C4-2B (cell line): Measurements from ENCODE around the gene FOXO6.

Experiments used
- CTCF ChIP-seq: fragments of 450-650 bp; conservative IDR thresholded peaks from 2 replicates; pipeline ENCODE4 v1.5.1; 2017; ENCODE audit warnings: mild to moderate bottlenecking
- ZFX ChIP-seq: fragments of 450-650 bp; IDR thresholded peaks from 2 replicates; pipeline ENCODE4 v1.6.1; 2017

GRCh38 chr1:41416081-41416480, 54.8 kb downstream of the FOXO6 start:
- TF ChIP-seq CTCF, result no peak
- no peak for TF ChIP-seq ZFX
